ENCODE data around the gene MAB21L3. TPM values are rescaled to one million over a fixed set of nuclear protein-coding genes. Genes with fewer than 3 reads are reported as not detected.

MAB21L3 gene
- total RNA-seq, 3 donors from 2014 or later, result 0.29 to 0.80 TPM; not detected in 1

GRCh38 chr1:116159611-116160010 is 48.4 kb downstream of the MAB21L3 start:
- no peak for DNase-seq (ENCODE audit: low spot score in 2 of 2)
- H3K4me3 ChIP-seq, result no peak overlapping the region
- peaks cover 0 to 3% of the 10 kb centered on the region in 2 donors for H3K4me1 ChIP-seq
- no peaks in the 10 kb centered on the region for H3K36me3 ChIP-seq
- H3K9me3 ChIP-seq, result no peaks in the 10 kb centered on the region
- H3K27me3 ChIP-seq, result no peaks in the 10 kb centered on the region
- TF ChIP-seq POLR2AphosphoS5 (IDR thresholded peaks at IDR 0.05) (no peak), CTCF (IDR thresholded peaks at IDR 0.05) (no peak), POLR2A (IDR thresholded peaks at IDR 0.05) (no peak)
- H3K27ac ChIP-seq, result no peak overlapping the region
- intact Hi-C loops (cut with DNase I; ENCODE audit: low total_unique reads), result no loop called here

GRCh38 chr1:116161390-116161789 is 50.2 kb downstream of the MAB21L3 start:
- Histone ChIP-seq H3K27ac (no peak overlapping the region), H3K4me1 (peaks cover 0 to 3% of the 10 kb centered on the region in 2 donors), H3K27me3 (no peaks in the 10 kb centered on the region), H3K36me3 (no peaks in the 10 kb centered on the region), H3K9me3 (no peaks in the 10 kb centered on the region), H3K4me3 (no peak overlapping the region)
- intact Hi-C loops (cut with DNase I; ENCODE audit: low total_unique reads), result no loop called here
- no peak for TF ChIP-seq POLR2A (IDR thresholded peaks at IDR 0.05)
- TF ChIP-seq CTCF (IDR thresholded peaks at IDR 0.05), result no peak
- no peak for TF ChIP-seq POLR2AphosphoS5 (IDR thresholded peaks at IDR 0.05)
- no peak for DNase-seq (ENCODE audit: low spot score in 2 of 2)

- H3K27ac ChIP-seq, result no peak overlapping the region
- no peak overlapping the region for H3K4me3 ChIP-seq
- H3K9me3 ChIP-seq, result no peaks in the 10 kb centered on the region
- H3K27me3 ChIP-seq, result no peaks in the 10 kb centered on the region
- no peaks in the 10 kb centered on the region for H3K36me3 ChIP-seq
- TF ChIP-seq POLR2A (IDR thresholded peaks at IDR 0.05) (no peak), POLR2AphosphoS5 (IDR thresholded peaks at IDR 0.05) (no peak), CTCF (IDR thresholded peaks at IDR 0.05) (no peak)
- peaks cover 0 to 3% of the 10 kb centered on the region in 2 donors for H3K4me1 ChIP-seq
- intact Hi-C loops (cut with DNase I; ENCODE audit: low total_unique reads), result no loop called here
- DNase-seq (ENCODE audit: low spot score in 2 of 2), result no peak
These were observed 50.7 kb downstream of the MAB21L3 start for GRCh38 chr1:116161877-116162390.

GRCh38 chr1:116163533-116163932 is 52.3 kb downstream of the MAB21L3 start:
- no peaks in the 10 kb centered on the region for H3K27me3 ChIP-seq
- no peak for DNase-seq (ENCODE audit: low spot score in 2 of 2)
- no peaks in the 10 kb centered on the region for H3K36me3 ChIP-seq
- H3K27ac ChIP-seq, result no peak overlapping the region
- no peak overlapping the region for H3K4me3 ChIP-seq
- peaks cover 0 to 3% of the 10 kb centered on the region in 2 donors for H3K4me1 ChIP-seq
- H3K9me3 ChIP-seq, result no peaks in the 10 kb centered on the region
- no peak for TF ChIP-seq CTCF (IDR thresholded peaks at IDR 0.05)
- TF ChIP-seq POLR2AphosphoS5 (IDR thresholded peaks at IDR 0.05), result no peak
- no peak for TF ChIP-seq POLR2A (IDR thresholded peaks at IDR 0.05)
- intact Hi-C loops (cut with DNase I; ENCODE audit: low total_unique reads), result no loop called here

- Histone ChIP-seq H3K27me3 (no peaks in the 10 kb centered on the region), H3K27ac (peak overlapping the region in 1 of 2 donors; percentile 81), H3K36me3 (no peaks in the 10 kb centered on the region), H3K4me1 (peaks cover 0 to 3% of the 10 kb centered on the region in 2 donors), H3K9me3 (no peaks in the 10 kb centered on the region), H3K4me3 (peak overlapping the region in 1 of 3 donors; percentile 22)
- intact Hi-C loops (cut with DNase I; ENCODE audit: low total_unique reads), result no loop called here
- DNase-seq (ENCODE audit: low spot score in 2 of 2), result no peak
- TF ChIP-seq POLR2A (IDR thresholded peaks at IDR 0.05), result no peak
- TF ChIP-seq POLR2AphosphoS5 (IDR thresholded peaks at IDR 0.05), result no peak
- TF ChIP-seq CTCF (IDR thresholded peaks at IDR 0.05), result no peak
These were observed 53.0 kb downstream of the MAB21L3 start for GRCh38 chr1:116164150-116164549.

All from breast epithelium (tissue), 4 donors.